D721Med (cell line): Measurements from ENCODE around the gene MARCHF2.

ENCODE experiments used
- DNase-seq: peaks from one replicate; pipeline ENCODE4 v3.0.0; 2011; ENCODE audit warnings: low spot score; ENCODE audit not compliant: insufficient read length
- FAIRE-seq: peaks from 2 replicates; lab custom pipeline; 2011; peaks lifted over from hg19 to GRCh38; lab: Jason Lieb, UNC
- CTCF ChIP-seq: IDR thresholded peaks from 2 replicates; pipeline ENCODE4 v1.5.1; 2012; ENCODE audit warnings: mild to moderate bottlenecking, control low read depth; ENCODE audit not compliant: insufficient read depth; ENCODE audit errors: missing control alignments

MARCHF2 gene

GRCh38 chr19:8392017-8392591 lies 21.0 kb upstream of the MARCHF2 start:
- TF ChIP-seq CTCF, result no peak
- no peak for DNase-seq
- no peak for FAIRE-seq

GRCh38 chr19:8393192-8393870 lies 19.8 kb upstream of the MARCHF2 start:
- TF ChIP-seq CTCF, result no peak
- no peak for DNase-seq
- no peak for FAIRE-seq

GRCh38 chr19:8393871-8394250 lies 19.2 kb upstream of the MARCHF2 start:
- TF ChIP-seq CTCF, result no peak
- no peak for DNase-seq
- no peak for FAIRE-seq

GRCh38 chr19:8395621-8396082 lies 17.5 kb upstream of the MARCHF2 start:
- TF ChIP-seq CTCF, result no peak

GRCh38 chr19:8396185-8396562 lies 16.9 kb upstream of the MARCHF2 start:
- FAIRE-seq (no peak), DNase-seq (no peak)
- no peak for TF ChIP-seq CTCF

More at GRCh38 chr19:8395621-8396082, 17.5 kb upstream of the MARCHF2 start:
- FAIRE-seq (no peak), DNase-seq (no peak)

- DNase-seq, result no peak
- no peak for FAIRE-seq
- TF ChIP-seq CTCF, result peak; percentile 43
Measured at GRCh38 chr19:8396563-8397203, 16.4 kb upstream of the MARCHF2 start.

GRCh38 chr19:8397271-8397670 lies 15.8 kb upstream of the MARCHF2 start:
- DNase-seq, result no peak
- no peak for FAIRE-seq
- no peak for TF ChIP-seq CTCF
